NOMO-1 treated with DMSO at 0.1 percent for 48 hours (cell line): ENCODE measurements around the gene SCAF8.
A peak's percentile ranks its signal among the peaks of the same experiment; 100 is the strongest.
"Not testable (repeated sequence)": the region's sequence is repeated elsewhere in the genome, so short reads cannot be mapped to it uniquely, and the experiment has no call there.

Source experiments
- DNase-seq: peaks from one replicate; lab custom pipeline; 2025; ENCODE audit not compliant: unreplicated experiment; lab: John Stamatoyannopoulos, UW

SCAF8 gene

DNA sequence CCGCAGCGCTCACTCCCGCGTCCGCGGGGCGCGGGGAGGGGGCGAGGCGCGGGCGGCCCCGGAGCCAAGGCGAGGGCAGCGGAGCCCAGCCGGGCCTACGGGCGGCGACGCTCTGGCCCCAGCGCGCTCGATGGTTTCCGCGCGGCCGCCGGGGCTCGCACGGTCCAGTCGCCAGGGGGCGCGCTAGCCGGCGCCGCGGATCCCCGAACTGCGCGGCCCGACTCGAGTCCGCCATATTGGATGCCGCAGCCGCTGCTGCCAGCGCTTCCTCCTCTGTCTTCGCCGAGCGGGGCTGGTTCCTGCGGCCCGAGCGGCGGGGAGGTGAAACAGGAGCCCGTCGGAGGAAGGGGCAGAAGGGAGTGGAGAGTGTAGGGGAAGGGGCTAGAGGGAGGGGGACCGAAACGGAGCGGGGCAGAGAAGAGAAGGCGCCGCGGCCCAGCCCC is at the start of gene SCAF8:
Gene SCAF8, plus strand, starts transcription at position 234 of the 443 bp plus-strand sequence. CDS start 485 bp downstream, outside the sequence.
- peak; percentile 81 for DNase-seq

- peak; percentile 90 for DNase-seq
Observed at GRCh38 chr6:154683756-154684523, 49.3 kb upstream of the SCAF8 start.

DNA sequence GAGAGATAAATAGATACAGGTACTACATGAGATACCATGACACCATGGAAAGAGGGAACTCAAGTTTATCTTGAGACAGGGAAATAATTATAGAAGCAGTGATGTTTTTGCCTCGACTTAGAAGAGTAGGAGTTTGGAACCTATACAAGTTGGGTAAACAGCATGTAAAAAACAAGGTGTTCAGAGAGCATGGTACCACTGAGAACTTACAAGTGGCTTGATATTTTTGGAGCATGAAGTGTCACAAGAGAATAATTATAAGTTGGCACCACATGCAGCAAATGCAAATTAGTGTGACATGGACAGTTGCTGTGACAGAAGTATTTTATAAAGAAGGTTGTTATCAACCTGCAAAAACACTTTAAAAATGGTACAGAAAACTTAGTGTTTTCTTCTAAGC is 47.1 kb upstream of the SCAF8 start:
- no peak for DNase-seq

DNA sequence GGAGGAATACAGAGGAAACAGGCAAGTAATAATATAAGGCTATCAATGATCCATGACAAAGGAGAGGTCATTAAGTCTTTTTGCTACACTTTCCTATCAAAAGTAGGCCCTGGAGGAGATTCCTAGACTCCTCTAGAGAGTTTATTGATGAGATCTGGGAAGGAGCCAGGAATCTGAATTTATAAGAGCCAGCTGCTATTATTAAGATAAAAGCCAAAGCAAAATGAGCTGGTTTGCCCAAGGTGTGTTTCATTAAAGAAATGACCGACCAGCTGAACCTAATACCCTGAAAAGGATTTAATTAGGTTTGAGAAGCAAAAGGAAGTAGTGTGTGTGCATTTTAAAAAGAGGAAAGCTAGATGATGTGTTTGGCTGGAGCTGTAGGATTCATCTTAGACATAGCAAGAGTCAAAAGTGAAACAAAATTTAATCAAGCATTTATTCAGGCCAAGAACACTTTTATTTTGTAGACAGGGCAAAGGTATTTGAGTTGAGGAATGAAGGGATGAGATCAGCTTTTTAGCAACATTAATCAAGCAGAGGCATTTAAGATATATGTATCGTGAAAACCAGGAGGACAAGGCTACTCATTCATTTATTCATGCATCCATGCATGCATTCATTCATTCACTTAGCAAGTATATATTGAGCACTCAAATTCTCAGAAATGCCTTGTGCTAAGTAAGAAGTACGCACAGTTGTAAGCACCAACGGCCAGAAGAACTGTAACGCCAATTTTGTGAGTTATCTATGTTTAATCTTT is 43.5 kb upstream of the SCAF8 start:
- DNase-seq: no peak

- DNase-seq: no peak
Observed at GRCh38 chr6:154690857-154691256, 42.4 kb upstream of the SCAF8 start.

DNA sequence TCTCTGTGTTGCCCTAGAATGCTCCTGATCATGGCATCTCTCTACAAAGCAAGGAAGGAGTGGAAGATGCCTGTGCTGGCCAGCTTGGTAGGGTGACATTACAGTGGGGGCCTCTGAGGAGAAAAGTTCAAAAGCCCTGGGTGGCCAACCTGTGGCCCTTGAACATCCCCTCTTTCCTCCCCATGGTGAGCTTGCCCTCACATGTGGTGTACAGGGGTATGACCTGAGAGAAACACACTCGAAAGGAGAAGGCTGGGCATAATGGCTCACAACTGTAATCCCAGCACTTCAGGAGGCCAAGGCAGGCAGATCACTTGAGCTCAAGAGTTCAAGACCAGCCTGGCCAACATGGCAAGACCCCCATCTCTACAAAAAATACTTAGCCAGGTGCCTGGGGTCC is 36.6 kb upstream of the SCAF8 start:
- DNase-seq: no peak

DNA sequence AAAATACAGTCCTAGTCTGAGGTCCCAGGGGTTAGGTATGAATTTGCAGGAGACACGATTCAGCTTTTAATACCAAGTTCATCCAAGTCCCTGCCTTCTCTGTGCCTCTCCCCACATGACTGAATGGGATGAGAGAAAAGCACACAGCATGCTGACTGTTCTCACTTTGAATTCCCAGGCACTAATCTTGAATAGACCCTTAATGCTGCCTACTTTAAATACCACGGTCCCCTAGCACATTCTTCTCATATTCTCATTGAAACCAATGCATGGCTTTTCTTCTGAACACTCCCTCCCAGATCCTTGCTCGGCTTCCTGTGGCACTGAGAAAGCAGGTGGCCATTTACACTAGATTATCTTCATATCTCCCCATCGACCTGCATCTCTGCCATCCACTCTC is 30.1 kb upstream of the SCAF8 start:
- DNase-seq: no peak

- DNase-seq: no peak
Observed at GRCh38 chr6:154705471-154706113, 27.6 kb upstream of the SCAF8 start.

- DNase-seq: no peak
Observed at GRCh38 chr6:154706389-154706788, 26.8 kb upstream of the SCAF8 start.

- DNase-seq: no peak
Observed at GRCh38 chr6:154709621-154710020, 23.6 kb upstream of the SCAF8 start.

DNA sequence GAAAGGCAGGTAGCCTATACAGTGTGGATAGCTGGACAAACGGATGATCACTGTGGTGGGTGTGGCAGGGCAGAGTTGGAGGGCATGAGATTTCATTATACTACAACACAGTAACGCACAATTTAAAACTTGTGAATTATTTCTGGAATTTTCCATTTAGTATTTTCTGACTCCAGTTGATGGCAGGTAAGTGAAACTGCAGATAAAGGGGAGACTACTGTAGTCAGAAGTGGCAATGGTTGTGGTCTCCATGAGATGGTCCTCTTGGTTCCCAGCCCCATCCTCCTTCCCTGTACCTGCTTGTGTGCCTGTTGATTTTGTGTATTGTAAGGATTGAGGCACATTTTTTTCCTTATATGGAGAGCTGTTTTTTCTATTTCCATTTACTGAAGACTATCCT is 22.5 kb upstream of the SCAF8 start:
- no peak for DNase-seq

DNA sequence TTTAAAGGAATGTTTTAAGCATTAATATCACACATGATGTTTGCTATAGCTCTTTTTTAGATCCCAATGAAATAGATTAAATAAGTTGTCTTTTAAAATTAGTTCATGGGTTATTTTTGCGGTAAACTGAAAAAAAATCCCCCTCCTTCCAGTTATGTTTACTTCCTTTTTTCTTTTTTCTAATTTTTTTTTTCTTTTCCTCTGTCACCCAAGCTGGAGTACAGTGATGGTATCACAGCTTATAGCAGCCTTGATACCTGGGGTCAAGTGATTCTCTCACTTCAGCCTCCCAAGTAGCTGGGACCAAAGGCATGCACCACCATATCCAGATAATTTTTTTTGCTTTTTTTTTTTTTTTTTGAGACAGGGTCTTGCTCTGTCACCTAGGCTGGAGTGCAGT is 17.8 kb upstream of the SCAF8 start:
- no peak for DNase-seq

DNA sequence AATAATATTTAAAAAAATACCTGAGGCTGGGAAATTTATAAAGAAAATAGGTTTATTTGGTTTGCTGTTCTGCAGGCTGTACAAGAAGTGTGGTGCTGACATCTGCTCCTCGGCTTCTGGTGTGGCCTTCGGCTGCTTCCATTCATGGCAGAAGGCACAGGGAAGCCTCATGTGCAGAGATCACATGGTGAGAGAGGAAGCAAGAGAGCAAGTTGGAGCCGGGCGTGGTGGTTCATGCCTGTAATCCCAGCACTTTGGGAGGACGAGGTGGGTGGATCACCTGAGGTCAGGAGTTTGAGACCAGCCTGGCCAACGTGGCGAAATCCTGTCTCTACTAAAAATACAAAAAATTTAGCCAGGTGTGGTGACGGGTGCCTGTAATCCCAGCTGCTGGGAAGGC is 16.9 kb upstream of the SCAF8 start:
- DNase-seq: not testable (repeated sequence)

GRCh38 chr6:154719433-154719832 is 13.8 kb upstream of the SCAF8 start:
- DNase-seq: no peak

GRCh38 chr6:154719854-154720253 is 13.4 kb upstream of the SCAF8 start:
- DNase-seq: no peak

DNA sequence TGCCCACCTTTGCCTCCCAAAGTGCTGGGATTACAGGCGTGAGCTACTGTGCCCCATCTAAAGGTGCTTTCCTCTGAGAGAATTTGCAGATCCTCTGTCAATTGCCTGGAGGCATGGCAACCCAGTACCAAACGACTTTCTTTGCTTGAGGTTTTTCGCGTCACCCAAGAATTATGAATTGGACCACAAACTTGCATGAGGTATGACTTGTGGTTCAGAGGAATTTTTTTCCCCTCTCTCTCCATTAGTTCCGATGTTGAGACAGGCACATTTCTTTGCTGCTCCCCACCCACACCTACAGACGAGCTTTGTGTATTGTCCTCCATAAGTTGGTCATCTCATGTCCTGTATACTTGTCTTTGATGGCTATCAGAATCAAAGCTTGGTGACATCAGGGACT is 11.8 kb upstream of the SCAF8 start:
- no peak for DNase-seq

- no peak for DNase-seq
Observed at GRCh38 chr6:154726887-154727286, 6.3 kb upstream of the SCAF8 start.

- no peak for DNase-seq
Observed at GRCh38 chr6:154731296-154732218, 1.7 kb upstream of the SCAF8 start.

DNA sequence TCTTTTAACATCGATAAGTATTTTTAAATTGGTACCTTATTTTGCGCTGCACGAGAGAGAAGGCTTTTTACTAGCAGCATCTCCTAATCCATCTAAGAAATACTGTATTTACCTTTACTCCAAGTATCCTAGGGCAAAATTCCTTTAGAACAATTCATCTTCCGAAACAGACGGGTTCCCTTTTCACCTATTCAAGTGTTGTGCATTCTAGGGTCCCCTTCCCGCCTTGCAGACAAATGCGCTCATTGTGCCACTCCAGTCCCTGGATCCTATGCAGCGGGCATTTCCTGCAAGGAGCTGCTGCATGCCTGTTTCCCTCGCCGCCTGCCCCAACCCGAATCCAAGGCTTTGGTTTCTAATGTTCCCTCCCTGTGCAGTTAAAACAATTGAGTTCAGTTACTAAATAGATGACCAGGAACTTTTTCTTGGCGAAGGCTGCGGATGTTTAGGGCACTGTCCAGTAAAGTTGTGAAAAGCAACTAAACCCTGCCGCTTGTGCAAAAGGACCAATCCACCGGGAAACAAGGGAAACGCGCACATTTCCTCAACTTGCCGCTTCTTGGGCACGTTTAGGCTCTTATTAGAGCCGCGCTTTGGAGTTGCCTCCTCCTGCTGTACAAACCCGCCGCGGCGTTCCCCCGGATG is 556 bp upstream of the SCAF8 start:
- no peak for DNase-seq

GRCh38 chr6:154733626-154734382 is 588 bp downstream of the SCAF8 start:
- peak; percentile 90 for DNase-seq
